ENCODE data around the gene SH3BP1. TPM values are rescaled to one million over a fixed set of nuclear protein-coding genes. Genes with fewer than 3 reads are reported as not detected.

Gene SH3BP1
- total and polyA plus RNA-seq, 2 experiments from 2014 or later = 9.5 to 46.7 TPM

DNA sequence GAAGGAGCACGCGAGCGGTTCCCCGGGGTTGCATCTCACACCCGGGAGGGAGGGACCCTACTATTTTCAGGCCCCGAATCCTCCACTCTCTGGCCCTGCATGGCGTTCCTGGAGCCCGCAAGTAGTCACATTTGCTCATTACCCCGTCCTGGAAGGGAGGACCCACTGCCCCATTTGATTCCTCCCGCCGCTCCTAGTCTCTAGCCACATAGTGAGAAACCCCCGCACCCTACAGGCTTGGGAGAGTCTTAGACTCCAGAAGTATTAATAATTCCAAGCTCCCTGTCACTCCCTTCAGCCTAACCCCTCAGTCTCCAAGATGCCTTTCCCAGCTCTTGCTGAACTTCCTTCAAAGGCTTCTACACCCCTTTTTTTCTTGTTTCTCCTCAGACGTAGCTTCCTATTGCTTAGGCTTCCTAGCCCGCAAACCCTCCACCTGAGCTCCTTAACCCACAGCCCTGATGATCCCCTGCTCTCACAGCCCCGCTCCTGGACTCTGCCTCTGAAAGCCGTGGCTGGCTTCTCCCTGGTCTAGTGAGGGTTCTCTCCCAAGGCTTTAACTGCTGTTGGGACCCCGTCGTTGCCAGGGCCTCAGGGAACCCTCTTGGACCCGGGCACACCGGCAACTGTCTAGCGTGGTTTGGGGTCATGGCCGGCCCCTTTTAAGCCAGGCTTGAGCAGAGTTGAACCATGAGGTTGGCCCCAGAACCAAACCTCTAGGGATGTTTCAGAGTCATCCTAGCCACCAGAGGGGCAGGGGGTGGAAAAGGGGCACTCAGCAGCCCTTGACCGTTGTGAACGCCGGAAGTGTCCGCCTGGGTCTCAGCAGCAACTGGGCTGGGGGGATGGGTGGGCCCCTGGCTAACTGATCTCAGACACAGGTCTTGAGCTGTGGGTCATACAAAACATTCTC lies 30.0 kb upstream of the SH3BP1 start:
- H3K9me3 Mint-ChIP-seq = no peaks in the 10 kb centered on the region; the same call in 2 of the 3 replicates
- H3K4me3 Mint-ChIP-seq = peak overlapping the region; percentile 86
- Histone ChIP-seq H3K27ac (ENCODE audit: low read depth) (peak overlapping the region; percentile 72), H2AFZ (peak overlapping the region; percentile 69; the same call in 1 of the 2 replicates), H4K20me1 (replicated peaks; ENCODE audit: insufficient read depth) (no peaks in the 10 kb centered on the region; the same call in 1 of the 2 replicates), H3K9me2 (ENCODE audit: insufficient read depth) (no peaks in the 10 kb centered on the region), H3K4me1 (ENCODE audit: insufficient read depth) (peaks cover 12% of the 10 kb centered on the region), H3K27me3 (ENCODE audit: insufficient read depth) (no peaks in the 10 kb centered on the region), H3F3A (replicated peaks; ENCODE audit: low read depth) (peaks cover 13% of the 10 kb centered on the region), H3K79me2 (replicated peaks; ENCODE audit: insufficient read depth) (peaks cover 25% of the 10 kb centered on the region), H3K4me2 (peak overlapping the region; percentile 83), H3K4me3 (peak overlapping the region; percentile 94), H3K36me3 (ENCODE audit: insufficient read depth) (no peaks in the 10 kb centered on the region)
- no peak for DNase-seq (ENCODE audit: low spot score)
- H3K27me3 Mint-ChIP-seq (ENCODE audit: insufficient read depth, low read depth, poor library complexity) = peaks cover 17% of the 10 kb centered on the region
- H3K36me3 Mint-ChIP-seq (ENCODE audit: low read depth) = peaks cover 4% of the 10 kb centered on the region; the same call in 1 of the 3 replicates
- no peak for TF ChIP-seq NANOG (IDR thresholded peaks at IDR 0.05; ENCODE audit: borderline replicate concordance)
- TF ChIP-seq EZH2phosphoT487 (IDR thresholded peaks at IDR 0.05; ENCODE audit: unreplicated experiment) = no peak
- no peak for TF ChIP-seq STAT1 (IDR thresholded peaks at IDR 0.05; ENCODE audit: unreplicated experiment)
- TF ChIP-seq ZNF462 (CRISPR knock-in tag; IDR thresholded peaks at IDR 0.05) = no peak
- no peak for TF ChIP-seq EZH2 (IDR thresholded peaks at IDR 0.05; ENCODE audit: low read depth, unreplicated experiment)
- no peak for TF ChIP-seq CREB1 (CRISPR knock-in tag; IDR thresholded peaks at IDR 0.05; ENCODE audit: low read depth)
- TF ChIP-seq, protein P1, sequence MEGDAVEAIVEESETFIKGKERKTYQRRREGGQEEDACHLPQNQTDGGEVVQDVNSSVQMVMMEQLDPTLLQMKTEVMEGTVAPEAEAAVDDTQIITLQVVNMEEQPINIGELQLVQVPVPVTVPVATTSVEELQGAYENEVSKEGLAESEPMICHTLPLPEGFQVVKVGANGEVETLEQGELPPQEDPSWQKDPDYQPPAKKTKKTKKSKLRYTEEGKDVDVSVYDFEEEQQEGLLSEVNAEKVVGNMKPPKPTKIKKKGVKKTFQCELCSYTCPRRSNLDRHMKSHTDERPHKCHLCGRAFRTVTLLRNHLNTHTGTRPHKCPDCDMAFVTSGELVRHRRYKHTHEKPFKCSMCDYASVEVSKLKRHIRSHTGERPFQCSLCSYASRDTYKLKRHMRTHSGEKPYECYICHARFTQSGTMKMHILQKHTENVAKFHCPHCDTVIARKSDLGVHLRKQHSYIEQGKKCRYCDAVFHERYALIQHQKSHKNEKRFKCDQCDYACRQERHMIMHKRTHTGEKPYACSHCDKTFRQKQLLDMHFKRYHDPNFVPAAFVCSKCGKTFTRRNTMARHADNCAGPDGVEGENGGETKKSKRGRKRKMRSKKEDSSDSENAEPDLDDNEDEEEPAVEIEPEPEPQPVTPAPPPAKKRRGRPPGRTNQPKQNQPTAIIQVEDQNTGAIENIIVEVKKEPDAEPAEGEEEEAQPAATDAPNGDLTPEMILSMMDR (conservative IDR thresholded peaks at IDR 0.05; ENCODE audit: low read depth in 2 of 2) = no peak
- no peak for TF ChIP-seq POLR2AphosphoS5 (IDR thresholded peaks at IDR 0.05; ENCODE audit: low read depth)
- TF ChIP-seq ZNF331 (CRISPR knock-in tag; IDR thresholded peaks at IDR 0.05; ENCODE audit: low read depth) = no peak
- no peak for TF ChIP-seq ETS1 (IDR thresholded peaks at IDR 0.05)
- no peak for TF ChIP-seq REST (IDR thresholded peaks at IDR 0.05; ENCODE audit: unreplicated experiment)
- TF ChIP-seq JUNB (IDR thresholded peaks at IDR 0.05; ENCODE audit: unreplicated experiment) = no peak
- TF ChIP-seq ZNF114 (CRISPR knock-in tag; IDR thresholded peaks at IDR 0.05) = no peak
- H3K4me1 Mint-ChIP-seq = peaks cover 11% of the 10 kb centered on the region
- H3K27ac Mint-ChIP-seq = peak overlapping the region; percentile 64
- no peak; the same call in 2 of the 3 replicates for ATAC-seq

Measured in GM23338 (cell line).